ENCODE results near the gene PDCL2.

DNA sequence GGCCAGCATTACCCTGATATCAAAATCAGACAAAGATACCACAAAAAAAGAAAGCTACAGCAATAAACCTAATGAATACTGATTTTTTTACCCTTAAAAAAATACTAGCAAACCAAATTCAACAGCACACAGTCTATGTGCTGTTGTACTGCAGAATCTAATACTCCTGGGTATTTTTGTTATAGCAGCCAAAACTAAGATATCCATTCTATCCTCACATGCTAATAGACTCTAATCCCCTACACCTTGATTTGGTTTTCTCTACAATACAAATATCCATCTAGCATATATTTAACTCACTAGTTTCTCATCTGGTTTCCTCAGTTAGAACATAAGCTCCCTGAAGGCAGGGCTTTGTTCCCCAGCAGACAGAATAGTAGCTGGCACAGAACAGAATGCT is 57.7 kb downstream of the PDCL2 start:
- no peak for TF ChIP-seq EZH2phosphoT487 (IDR thresholded peaks at IDR 0.05; ENCODE audit: insufficient read depth, low read depth)
- TF ChIP-seq EZH2 (IDR thresholded peaks at IDR 0.05; ENCODE audit: insufficient read depth, poor library complexity, severe bottlenecking): no peak
